Measurements from ENCODE around the gene THAP7.

DNA sequence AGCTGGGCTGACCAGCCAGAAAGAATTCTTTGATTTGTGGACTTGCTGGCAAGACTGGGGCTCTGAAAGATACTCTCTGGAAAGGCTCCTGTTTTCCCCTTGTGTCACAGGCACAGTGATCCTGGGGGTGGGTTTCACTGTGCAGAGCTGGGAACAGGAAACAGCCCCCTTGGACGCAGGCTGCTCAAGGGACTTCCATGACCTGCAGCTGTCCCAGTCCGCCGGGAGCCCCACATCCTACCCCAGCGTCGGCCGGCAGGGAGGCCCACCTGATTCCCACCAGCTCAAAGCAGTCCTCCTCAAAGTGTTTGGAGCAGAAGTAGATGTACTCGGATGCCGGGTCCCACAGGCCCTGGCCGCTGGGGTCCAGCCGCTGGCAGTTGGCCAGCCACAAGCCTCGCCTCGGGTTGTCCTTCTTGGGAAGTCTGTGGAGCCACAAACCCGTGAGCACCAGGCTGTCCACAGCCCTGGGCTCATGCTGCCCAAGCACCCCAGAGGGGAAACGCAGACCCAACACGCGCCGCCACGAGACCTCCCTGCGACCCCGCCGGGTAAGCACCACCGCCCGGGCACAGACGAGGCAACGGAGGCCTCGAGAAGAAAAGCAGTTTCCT lies 824 bp downstream of the THAP7 start:
- TF ChIP-seq, protein P1, sequence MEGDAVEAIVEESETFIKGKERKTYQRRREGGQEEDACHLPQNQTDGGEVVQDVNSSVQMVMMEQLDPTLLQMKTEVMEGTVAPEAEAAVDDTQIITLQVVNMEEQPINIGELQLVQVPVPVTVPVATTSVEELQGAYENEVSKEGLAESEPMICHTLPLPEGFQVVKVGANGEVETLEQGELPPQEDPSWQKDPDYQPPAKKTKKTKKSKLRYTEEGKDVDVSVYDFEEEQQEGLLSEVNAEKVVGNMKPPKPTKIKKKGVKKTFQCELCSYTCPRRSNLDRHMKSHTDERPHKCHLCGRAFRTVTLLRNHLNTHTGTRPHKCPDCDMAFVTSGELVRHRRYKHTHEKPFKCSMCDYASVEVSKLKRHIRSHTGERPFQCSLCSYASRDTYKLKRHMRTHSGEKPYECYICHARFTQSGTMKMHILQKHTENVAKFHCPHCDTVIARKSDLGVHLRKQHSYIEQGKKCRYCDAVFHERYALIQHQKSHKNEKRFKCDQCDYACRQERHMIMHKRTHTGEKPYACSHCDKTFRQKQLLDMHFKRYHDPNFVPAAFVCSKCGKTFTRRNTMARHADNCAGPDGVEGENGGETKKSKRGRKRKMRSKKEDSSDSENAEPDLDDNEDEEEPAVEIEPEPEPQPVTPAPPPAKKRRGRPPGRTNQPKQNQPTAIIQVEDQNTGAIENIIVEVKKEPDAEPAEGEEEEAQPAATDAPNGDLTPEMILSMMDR (IDR thresholded peaks at IDR 0.05): no peak
- no peak for TF ChIP-seq ZFX (IDR thresholded peaks at IDR 0.05; ENCODE audit: borderline replicate concordance)
